A549 (cell line): ENCODE results near the gene CELF5. TPM values are rescaled to one million over a fixed set of nuclear protein-coding genes. Genes with fewer than 3 reads are reported as not detected.

Experiments used
- ATAC-seq, 2 experiments: fragments of 200-7000 bp in 1 of 2; fragments of >200 bp in 1 of 2; cut with Nextera tagmentation in 1 of 2; cut with Tn5 transposase in 1 of 2; 3 replicates each; pipeline versions ENCODE4 v1.8.0 to v1.9.1; 2018 to 2020; ENCODE audit warnings: mild to moderate bottlenecking in 1 of 2, moderate library complexity in 1 of 2
- CTCF ChIA-PET: fragments of 300-600 bp; sonication (Branson Sonifier 250); formaldehyde crosslinking; extraction: SDS; loops from one replicate; lab custom pipeline; 2021; ENCODE audit warnings: antibody characterized with exemption, inconsistent platforms; lab: Yijun Ruan, JAX
- POLR2A ChIA-PET: fragments of 350-600 bp; formaldehyde crosslinking; extraction: SDS; loops from one replicate; lab custom pipeline; 2021; ENCODE audit warnings: antibody characterized with exemption, inconsistent platforms; lab: Yijun Ruan, JAX
- DNase-seq, 2 experiments: peaks; one replicate each; pipeline versions ENCODE4 v3.0.0 to v3.0.0-alpha.2; 2011 to 2016; ENCODE audit warnings: low read depth in 1 of 2, low spot score in 1 of 2
- FAIRE-seq: peaks from 2 replicates; lab custom pipeline; 2011; peaks lifted over from hg19 to GRCh38; lab: Jason Lieb, UNC
- H3K27ac ChIP-seq, 2 experiments: fragments of >200 bp; sonication (Bioruptor Twin); formaldehyde crosslinking; 3 replicates each; pipeline ENCODE4 v1.5.1; 2016 to 2017
- H3K4me1 ChIP-seq: fragments of >200 bp; sonication (Bioruptor Twin); formaldehyde crosslinking; 3 replicates; pipeline ENCODE4 v1.6.1; 2016
- H3K4me2 ChIP-seq: fragments of >200 bp; sonication (Bioruptor Twin); formaldehyde crosslinking; 3 replicates; pipeline ENCODE4 v1.6.1; 2016
- H3K4me3 ChIP-seq: fragments of >200 bp; sonication (Bioruptor Twin); formaldehyde crosslinking; 3 replicates; pipeline ENCODE4 v1.5.1; 2016
- H3K9me3 ChIP-seq: fragments of >200 bp; sonication (Bioruptor Twin); formaldehyde crosslinking; 3 replicates; pipeline ENCODE4 v1.6.1; 2016
- CHD4 ChIP-seq: fragments of 200-600 bp; sonication (generic); IDR thresholded peaks from 2 replicates; pipeline ENCODE4 v1.6.1; 2016; ENCODE audit warnings: antibody characterized with exemption, mild to moderate bottlenecking, borderline replicate concordance
- EHMT2 ChIP-seq: fragments of 200-600 bp; sonication (generic); IDR thresholded peaks from 2 replicates; pipeline ENCODE4 v1.6.1; 2016; ENCODE audit warnings: antibody characterized with exemption, low read depth, mild to moderate bottlenecking, moderate library complexity
- EP300 ChIP-seq, 2 experiments: fragments of >200 bp; sonication (Bioruptor Twin); formaldehyde crosslinking; IDR thresholded peaks; 2 replicates in 1 of 2; 3 replicates in 1 of 2; pipeline ENCODE4 v1.6.1; 2016 to 2017
- FOSB ChIP-seq: fragments of 250-450 bp; sonication (Bioruptor Pico); IDR thresholded peaks from 2 replicates; pipeline ENCODE4 v1.5.0; 2020; ENCODE audit warnings: mild to moderate bottlenecking, moderate library complexity
- FOSL2 ChIP-seq, 2 experiments: fragments of 450-650 bp in 1 of 2; fragments of >200 bp in 1 of 2; sonication (Bioruptor Twin) in 1 of 2; formaldehyde crosslinking; IDR thresholded peaks; 2 replicates each; pipeline versions ENCODE4 v1.5.0 to v1.6.1; 2016 to 2020; ENCODE audit warnings: mild to moderate bottlenecking in 1 of 2, moderate library complexity in 1 of 2
- FOXS1 ChIP-seq: fragments of 250-450 bp; sonication (Bioruptor Pico); IDR thresholded peaks from 2 replicates; pipeline ENCODE4 v1.5.0; 2020; ENCODE audit warnings: mild to moderate bottlenecking, moderate library complexity
- GATA3 ChIP-seq: IDR thresholded peaks from 2 replicates; pipeline ENCODE4 v1.6.1; 2012; ENCODE audit warnings: borderline replicate concordance
- HDAC2 ChIP-seq: fragments of 200-600 bp; sonication (generic); IDR thresholded peaks from 2 replicates; pipeline ENCODE4 v1.6.1; 2016
- HEYL ChIP-seq: fragments of 250-450 bp; sonication (Bioruptor Pico); IDR thresholded peaks from 2 replicates; pipeline ENCODE4 v1.8.0; 2021; ENCODE audit warnings: mild to moderate bottlenecking, moderate library complexity
- HOXB13 ChIP-seq: fragments of 250-450 bp; sonication (Bioruptor Pico); IDR thresholded peaks from 2 replicates; pipeline ENCODE4 v1.5.0; 2020; ENCODE audit warnings: low read depth, mild to moderate bottlenecking, moderate library complexity
- KDM1A ChIP-seq: fragments of 200-600 bp; sonication (generic); IDR thresholded peaks from 2 replicates; pipeline ENCODE4 v1.6.1; 2016; ENCODE audit warnings: low read depth, mild to moderate bottlenecking
- KDM5A ChIP-seq: fragments of 200-600 bp; sonication (generic); IDR thresholded peaks from 2 replicates; pipeline ENCODE4 v1.6.1; 2016; ENCODE audit warnings: antibody characterized with exemption, mild to moderate bottlenecking
- MAFK ChIP-seq: fragments of 450-650 bp; IDR thresholded peaks from 2 replicates; pipeline ENCODE4 v1.6.1; 2014; ENCODE audit not compliant: partially characterized antibody
- MAX ChIP-seq: IDR thresholded peaks from 2 replicates; pipeline ENCODE4 v1.6.1; 2012
- MYC ChIP-seq: IDR thresholded peaks from 2 replicates; pipeline ENCODE4 v1.6.1; 2012; ENCODE audit warnings: mild to moderate bottlenecking, inconsistent platforms, low read length, improper control_type of control experiment, borderline replicate concordance
- SREBF2 ChIP-seq: fragments of 450-650 bp; IDR thresholded peaks from 2 replicates; pipeline ENCODE4 v1.6.1; 2014; ENCODE audit warnings: mild to moderate bottlenecking, moderate library complexity
- ZFP36 ChIP-seq: fragments of 450-650 bp; IDR thresholded peaks from 2 replicates; pipeline ENCODE4 v1.6.1; 2014; ENCODE audit warnings: borderline replicate concordance; ENCODE audit not compliant: partially characterized antibody
- WGBS: methylation state at CpG from one replicate; pipeline ENCODE4 v1.1.6; 2017; ENCODE audit errors: missing lambda C conversion rate; 5-methylcytosine and 5-hydroxymethylcytosine counted together
- polyA plus RNA-seq, 4 experiments: library from polyadenylated mRNA; depleted of rRNA in 3 of 4; stranded (reverse); fragments of >200 nt; fragmentation: RNase III in 1 of 4; extraction: RNeasy Plus Mini Kit Qiagen cat#74134 plus additional on column Dnase treatment in 1 of 4; gene quantifications; 2 replicates in 3 of 4; 3 replicates in 1 of 4; pipeline ENCODE4 v1.2.3, GENCODE V29; 2011 to 2017
- TF ChIP-seq, protein P1 (sequence below): fragments of 250-450 bp; sonication (Bioruptor Pico); IDR thresholded peaks from 2 replicates; pipeline ENCODE4 v1.5.0; 2020; ENCODE audit warnings: low read depth, mild to moderate bottlenecking, moderate library complexity
- TF ChIP-seq, protein P2 (sequence below): fragments of 250-450 bp; sonication (Bioruptor Pico); IDR thresholded peaks from 2 replicates; pipeline ENCODE4 v1.5.0; 2021; ENCODE audit warnings: mild to moderate bottlenecking, moderate library complexity, borderline replicate concordance

CELF5 gene
- polyA plus RNA-seq, 2 of the 4 experiments (the other 2 are of a cell fraction): 0.31 to 0.61 TPM

- ATAC-seq: no peak
- POLR2A ChIA-PET: no interaction called here
- no peak overlapping the region for H3K27ac ChIP-seq
- H3K4me1 ChIP-seq: no peaks in the 10 kb centered on the region
- H3K9me3 ChIP-seq: no peaks in the 10 kb centered on the region
- no peak overlapping the region for H3K4me3 ChIP-seq
- DNase-seq: no peak
- TF ChIP-seq FOXS1 (CRISPR knock-in tag) (no peak), MAX (no peak)
- no peak for FAIRE-seq
- CTCF ChIA-PET: no interaction called here
- 25% methylated on average over 2 of the region's 29 CpGs for WGBS
- no peak overlapping the region for H3K4me2 ChIP-seq
Observed at GRCh38 chr19:3320354-3320670, 95.9 kb downstream of the CELF5 start.

GRCh38 chr19:3320853-3321252 is 96.4 kb downstream of the CELF5 start:
- ATAC-seq: no peak
- Histone ChIP-seq H3K27ac (no peak overlapping the region), H3K4me3 (no peak overlapping the region)
- CTCF ChIA-PET: interaction anchor here (1.6 to 1.8 kb wide), 2 partner anchors 152 to 164 kb away, joined by 4 read pairs; no protein-coding TSS in a partner anchor
- TF ChIP-seq MAFK: no peak
- TF ChIP-seq FOSB (CRISPR knock-in tag): no peak
- peak; percentile 54; the same call in 1 of the 2 replicates for TF ChIP-seq CHD4
- peak; percentile 74; the same call in 1 of the 2 replicates for TF ChIP-seq HDAC2
- TF ChIP-seq KDM1A: peak; percentile 77; the same call in 1 of the 2 replicates
- peak; percentile 77 for TF ChIP-seq ZFP36
- TF ChIP-seq, protein P1, sequence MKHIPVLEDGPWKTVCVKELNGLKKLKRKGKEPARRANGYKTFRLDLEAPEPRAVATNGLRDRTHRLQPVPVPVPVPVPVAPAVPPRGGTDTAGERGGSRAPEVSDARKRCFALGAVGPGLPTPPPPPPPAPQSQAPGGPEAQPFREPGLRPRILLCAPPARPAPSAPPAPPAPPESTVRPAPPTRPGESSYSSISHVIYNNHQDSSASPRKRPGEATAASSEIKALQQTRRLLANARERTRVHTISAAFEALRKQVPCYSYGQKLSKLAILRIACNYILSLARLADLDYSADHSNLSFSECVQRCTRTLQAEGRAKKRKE: no peak
- no peak for TF ChIP-seq MYC
- TF ChIP-seq, all 56 proteins: peak for 4
- Histone ChIP-seq H3K4me2 (no peak overlapping the region), H3K9me3 (no peaks in the 10 kb centered on the region), H3K4me1 (no peaks in the 10 kb centered on the region)
- WGBS: 6% methylated on average over 8 of the region's 8 CpGs
- FAIRE-seq (no peak), DNase-seq (no peak)
- POLR2A ChIA-PET: no interaction called here

GRCh38 chr19:3321696-3322095 is 97.2 kb downstream of the CELF5 start:
- POLR2A ChIA-PET: interaction anchor here (0.6 kb wide), 1 partner anchor 145 kb away, joined by 4 read pairs; no protein-coding TSS in a partner anchor
- WGBS: 34% methylated on average over 6 of the region's 6 CpGs
- Histone ChIP-seq H3K4me1 (no peaks in the 10 kb centered on the region), H3K4me3 (no peak overlapping the region), H3K4me2 (no peak overlapping the region), H3K9me3 (no peaks in the 10 kb centered on the region), H3K27ac (no peak overlapping the region)
- FAIRE-seq (no peak), DNase-seq (no peak), ATAC-seq (no peak)
- CTCF ChIA-PET: interaction anchor here (1.6 to 1.8 kb wide), 2 partner anchors 151 to 163 kb away, joined by 4 read pairs; no protein-coding TSS in a partner anchor
- TF ChIP-seq SREBF2 (no peak), EP300 (IDR thresholded peaks at IDR 0.05) (no peak), FOSB (CRISPR knock-in tag) (no peak), HOXB13 (CRISPR knock-in tag) (no peak), GATA3 (no peak), HEYL (no peak), KDM5A (no peak), FOSL2 (IDR thresholded peaks at IDR 0.05) (no peak), FOSL2 (CRISPR knock-in tag; IDR thresholded peaks at IDR 0.05) (no peak), ZFP36 (peak; percentile 37)

DNA sequence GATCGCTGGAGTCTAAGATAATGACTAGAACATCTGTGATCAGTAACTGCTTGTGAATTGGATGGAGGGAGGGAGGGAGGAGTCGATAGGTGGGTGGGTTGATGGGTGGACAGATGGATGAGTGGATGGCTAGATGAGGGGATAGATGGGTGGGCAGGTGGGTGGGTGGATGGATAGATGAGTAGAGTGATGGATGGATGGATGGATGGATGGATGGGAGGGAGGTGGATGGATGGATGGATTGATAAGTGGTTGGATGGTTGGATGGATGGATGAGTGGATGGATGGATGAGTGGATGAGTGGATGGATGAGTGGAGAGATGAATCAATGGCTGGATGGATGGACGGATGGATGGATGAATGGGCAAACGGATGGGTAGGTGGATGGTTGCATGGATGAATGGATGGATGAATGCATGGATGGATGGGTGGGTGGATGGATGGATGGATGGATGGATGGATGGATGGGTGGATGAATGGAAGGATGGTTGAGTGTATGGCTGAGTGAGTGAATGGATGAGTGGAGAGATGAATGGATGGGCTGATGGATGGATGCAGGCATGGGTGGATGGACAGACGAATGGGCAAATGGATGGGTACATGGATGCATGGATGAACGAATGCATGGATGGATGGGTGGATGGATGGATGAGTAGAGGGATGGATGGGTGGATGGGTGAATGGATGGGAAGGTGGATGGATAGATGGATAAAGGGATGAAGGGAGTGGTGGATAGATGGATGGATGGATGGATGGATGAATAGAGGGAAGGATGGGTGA is 97.9 kb downstream of the CELF5 start:
- no peak overlapping the region for H3K4me3 ChIP-seq
- no peak overlapping the region for H3K4me2 ChIP-seq
- H3K9me3 ChIP-seq: no peaks in the 10 kb centered on the region
- no peaks in the 10 kb centered on the region for H3K4me1 ChIP-seq
- POLR2A ChIA-PET: no interaction called here
- CTCF ChIA-PET: interaction anchor here (1.5 to 1.8 kb wide), 3 partner anchors 107 to 163 kb away, joined by 4 to 6 read pairs (median 4); no protein-coding TSS in a partner anchor
- FAIRE-seq (no peak), DNase-seq (no peak), ATAC-seq (no peak)
- H3K27ac ChIP-seq: no peak overlapping the region
- WGBS: 26% methylated on average over 6 of the region's 6 CpGs
- 0 out of 2 replicates have a peak, but pooled peaks have one; percentile 33 for TF ChIP-seq EHMT2
- TF ChIP-seq, protein P1: no peak
- TF ChIP-seq, protein P2, sequence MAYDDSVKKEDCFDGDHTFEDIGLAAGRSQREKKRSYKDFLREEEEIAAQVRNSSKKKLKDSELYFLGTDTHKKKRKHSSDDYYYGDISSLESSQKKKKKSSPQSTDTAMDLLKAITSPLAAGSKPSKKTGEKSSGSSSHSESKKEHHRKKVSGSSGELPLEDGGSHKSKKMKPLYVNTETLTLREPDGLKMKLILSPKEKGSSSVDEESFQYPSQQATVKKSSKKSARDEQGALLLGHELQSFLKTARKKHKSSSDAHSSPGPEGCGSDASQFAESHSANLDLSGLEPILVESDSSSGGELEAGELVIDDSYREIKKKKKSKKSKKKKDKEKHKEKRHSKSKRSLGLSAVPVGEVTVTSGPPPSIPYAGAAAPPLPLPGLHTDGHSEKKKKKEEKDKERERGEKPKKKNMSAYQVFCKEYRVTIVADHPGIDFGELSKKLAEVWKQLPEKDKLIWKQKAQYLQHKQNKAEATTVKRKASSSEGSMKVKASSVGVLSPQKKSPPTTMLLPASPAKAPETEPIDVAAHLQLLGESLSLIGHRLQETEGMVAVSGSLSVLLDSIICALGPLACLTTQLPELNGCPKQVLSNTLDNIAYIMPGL (CRISPR knock-in tag): no peak
